A549 (cell line): ENCODE data around the gene EBP.

ENCODE experiments used
- CHD2 ChIP-seq: fragments of 150-350 bp; IDR thresholded peaks from 2 replicates; pipeline ENCODE4 v1.6.1; 2014; ENCODE audit warnings: low read length; ENCODE audit not compliant: partially characterized antibody
- CTCF ChIP-seq: fragments of >200 bp; sonication (Bioruptor Twin); formaldehyde crosslinking; IDR thresholded peaks from 3 replicates; pipeline ENCODE4 v1.5.1; 2016
- EP300 ChIP-seq, 2 experiments: fragments of >200 bp; sonication (Bioruptor Twin); formaldehyde crosslinking; IDR thresholded peaks; 2 replicates in 1 of 2; 3 replicates in 1 of 2; pipeline ENCODE4 v1.6.1; 2016 to 2017
- ESRRA ChIP-seq: fragments of 150-350 bp; IDR thresholded peaks from 2 replicates; pipeline ENCODE4 v1.6.1; 2014; ENCODE audit warnings: mild to moderate bottlenecking, low read length, borderline replicate concordance
- KDM1A ChIP-seq: fragments of 200-600 bp; sonication (generic); IDR thresholded peaks from 2 replicates; pipeline ENCODE4 v1.6.1; 2016; ENCODE audit warnings: low read depth, mild to moderate bottlenecking
- PHF8 ChIP-seq: fragments of 200-600 bp; sonication (generic); IDR thresholded peaks from 2 replicates; pipeline ENCODE4 v1.6.1; 2016; ENCODE audit warnings: low read depth, mild to moderate bottlenecking, antibody characterized with exemption, moderate library complexity, borderline replicate concordance
- POLR2A ChIP-seq: IDR thresholded peaks from 2 replicates; pipeline ENCODE4 v1.6.1; 2012; ENCODE audit warnings: mild to moderate bottlenecking, low read length
- RAD21 ChIP-seq, 2 experiments: fragments of >200 bp in 1 of 2; sonication (Bioruptor Twin) in 1 of 2; formaldehyde crosslinking in 1 of 2; IDR thresholded peaks in 1 of 2; conservative IDR thresholded peaks in 1 of 2; 2 replicates in 1 of 2; 3 replicates in 1 of 2; pipeline ENCODE4 v1.6.1; 2012 to 2018; ENCODE audit warnings: inconsistent platforms in 1 of 2
- RARB ChIP-seq: fragments of 250-450 bp; sonication (Bioruptor Pico); IDR thresholded peaks from 2 replicates; pipeline ENCODE4 v1.8.0; 2021; ENCODE audit warnings: mild to moderate bottlenecking, moderate library complexity
- USF2 ChIP-seq: fragments of 450-650 bp; IDR thresholded peaks from 2 replicates; pipeline ENCODE4 v1.6.1; 2014; ENCODE audit warnings: antibody characterized with exemption
- ZSCAN20 ChIP-seq: fragments of 250-450 bp; sonication (Bioruptor Pico); IDR thresholded peaks from 2 replicates; pipeline ENCODE4 v1.8.0; 2022; ENCODE audit warnings: mild to moderate bottlenecking, moderate library complexity
- TF ChIP-seq, protein P1 (sequence below): fragments of >200 bp; sonication (Bioruptor Twin); formaldehyde crosslinking; IDR thresholded peaks from 3 replicates; pipeline ENCODE4 v1.6.1; 2016

DNA sequence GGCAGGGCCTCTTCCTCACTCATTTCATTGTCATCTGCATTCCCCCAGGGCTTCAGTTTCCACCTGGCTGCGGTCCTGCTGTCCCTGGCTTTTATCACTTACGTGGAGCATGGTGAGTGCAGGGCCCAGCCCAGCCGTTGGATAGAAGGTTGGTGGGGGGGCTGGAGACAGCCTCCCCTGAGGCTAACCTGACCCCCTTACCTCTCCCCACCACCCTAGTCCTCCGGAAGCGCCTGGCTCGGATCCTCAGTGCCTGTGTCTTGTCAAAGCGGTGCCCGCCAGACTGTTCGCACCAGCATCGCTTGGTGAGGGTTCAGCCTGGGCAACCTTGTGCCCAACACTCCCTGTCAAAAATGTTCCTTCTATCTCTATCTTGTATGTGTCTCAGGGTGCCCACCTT is 5.8 kb upstream of the EBP start:
- TF ChIP-seq ZSCAN20 (CRISPR knock-in tag) (no peak), ESRRA (no peak), CTCF (no peak), KDM1A (no peak), CHD2 (no peak), POLR2A (no peak), USF2 (no peak), EP300 (IDR thresholded peaks at IDR 0.05) (no peak), RAD21 (conservative IDR thresholded peaks at IDR 0.05 in 1 of 2, IDR thresholded peaks at IDR 0.05 in 1 of 2) (no peak), PHF8 (no peak), RARB (CRISPR knock-in tag) (no peak)
- TF ChIP-seq, protein P1, sequence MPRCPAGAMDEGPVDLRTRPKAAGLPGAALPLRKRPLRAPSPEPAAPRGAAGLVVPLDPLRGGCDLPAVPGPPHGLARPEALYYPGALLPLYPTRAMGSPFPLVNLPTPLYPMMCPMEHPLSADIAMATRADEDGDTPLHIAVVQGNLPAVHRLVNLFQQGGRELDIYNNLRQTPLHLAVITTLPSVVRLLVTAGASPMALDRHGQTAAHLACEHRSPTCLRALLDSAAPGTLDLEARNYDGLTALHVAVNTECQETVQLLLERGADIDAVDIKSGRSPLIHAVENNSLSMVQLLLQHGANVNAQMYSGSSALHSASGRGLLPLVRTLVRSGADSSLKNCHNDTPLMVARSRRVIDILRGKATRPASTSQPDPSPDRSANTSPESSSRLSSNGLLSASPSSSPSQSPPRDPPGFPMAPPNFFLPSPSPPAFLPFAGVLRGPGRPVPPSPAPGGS, result no peak
